Ovary (tissue), 3 donors: Measurements from ENCODE around the gene E2F7.

ENCODE experiments used
- CTCF ChIP-seq, 3 donors: fragments of 450-650 bp in 2 of 3; fragments of 200-600 bp in 1 of 3; IDR thresholded peaks; one replicate each; pipeline versions ENCODE4 v1.5.1 to v1.8.0; 2016 to 2022; ENCODE audit warnings: antibody characterized with exemption in 3 of 3, mild to moderate bottlenecking in 1 of 3
- EP300 ChIP-seq: sonication (generic); formaldehyde crosslinking; IDR thresholded peaks from one replicate; pipeline ENCODE4 v1.6.1; 2017; ENCODE audit warnings: antibody characterized with exemption
- donor health status: DM: no; HTN: no; CAD: no.

GRCh38 chr12:77072833-77073495 is 7.6 kb upstream of the E2F7 start:
- no peak for TF ChIP-seq CTCF (IDR thresholded peaks at IDR 0.05)
- no peak for TF ChIP-seq EP300
